ENCODE data around the gene WNK3.

The WNK3 gene

DNA sequence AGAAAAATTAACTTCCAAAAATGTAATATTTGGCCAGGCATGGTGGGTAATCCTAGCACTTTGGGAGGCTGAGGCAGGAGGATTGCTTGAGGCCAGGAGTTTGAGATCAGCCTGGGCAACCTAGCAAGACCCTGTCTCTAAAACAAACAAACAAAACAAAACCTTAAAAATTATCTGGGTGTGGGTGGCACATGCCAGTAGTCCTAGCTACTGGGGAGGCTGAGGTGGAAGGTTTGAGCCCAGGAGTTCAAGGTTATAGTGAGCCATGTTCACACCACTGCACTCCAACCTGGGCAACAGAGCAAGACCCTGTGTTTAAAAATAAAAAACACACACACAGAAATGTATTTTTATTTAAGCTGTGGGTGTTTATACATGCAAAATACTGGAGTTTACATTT, 186.8 kb downstream of the WNK3 start:
- DNase-seq (ENCODE audit: low read depth in 3 of 3): no peak

DNA sequence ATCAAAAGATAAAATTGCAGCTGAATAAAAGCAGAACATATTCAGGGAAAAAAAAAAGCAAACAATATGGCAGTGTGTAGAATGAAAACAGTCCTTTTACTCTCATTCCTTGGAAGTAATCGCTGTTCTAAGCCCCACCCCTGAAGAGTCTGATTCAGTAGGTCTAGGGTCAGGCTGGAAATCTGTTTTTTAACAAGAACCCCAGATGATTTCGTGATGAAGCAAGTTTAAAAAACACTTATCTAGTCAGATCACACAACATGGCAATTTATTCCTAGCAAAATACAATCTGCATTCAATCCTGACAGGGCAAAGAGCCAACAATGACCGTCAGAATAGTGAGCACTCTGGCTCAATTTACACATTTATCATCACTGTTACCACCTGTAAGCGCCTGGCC, 190.9 kb downstream of the WNK3 start:
- no peak for DNase-seq (ENCODE audit: low read depth in 3 of 3)

DNA sequence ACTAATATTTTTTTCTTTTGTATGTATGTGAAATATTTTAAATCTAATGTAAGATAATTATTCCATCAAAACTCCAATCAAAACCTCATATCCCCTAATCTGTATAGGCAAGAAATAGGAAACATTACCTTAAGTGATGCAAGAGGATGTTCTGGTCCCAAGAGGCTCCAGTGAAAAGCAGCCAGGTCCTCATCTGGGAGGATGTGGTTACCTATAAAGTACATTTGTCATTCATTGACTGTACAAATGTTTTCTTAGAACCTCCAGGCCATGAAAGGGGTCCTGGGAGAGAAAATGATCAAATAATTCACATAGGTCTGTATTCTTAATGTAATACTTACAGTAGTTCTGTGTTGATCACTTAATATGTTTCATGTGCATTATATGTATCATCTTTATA, 200.3 kb downstream of the WNK3 start:
- no peak for DNase-seq (ENCODE audit: low read depth in 3 of 3)

Measured in stimulated activated CD4-positive, alpha-beta T cell treated with anti-CD3 and anti-CD28 coated beads, TNF-alpha, amount 100 ng/mL, for 4 hours (primary cell).